ENCODE data around the gene DAPK3.
"Not testable (repeated sequence)": the region's sequence is repeated elsewhere in the genome, so short reads cannot be mapped to it uniquely, and the experiment has no call there.

Gene DAPK3

GRCh38 chr19:3970808-3971598, at the start of gene DAPK3:
DAPK3 (minus strand) TSS chr19:3971099; CDS start chr19:3969735, 1,364 bp downstream.
- peak; percentile 83 for DNase-seq

DNA sequence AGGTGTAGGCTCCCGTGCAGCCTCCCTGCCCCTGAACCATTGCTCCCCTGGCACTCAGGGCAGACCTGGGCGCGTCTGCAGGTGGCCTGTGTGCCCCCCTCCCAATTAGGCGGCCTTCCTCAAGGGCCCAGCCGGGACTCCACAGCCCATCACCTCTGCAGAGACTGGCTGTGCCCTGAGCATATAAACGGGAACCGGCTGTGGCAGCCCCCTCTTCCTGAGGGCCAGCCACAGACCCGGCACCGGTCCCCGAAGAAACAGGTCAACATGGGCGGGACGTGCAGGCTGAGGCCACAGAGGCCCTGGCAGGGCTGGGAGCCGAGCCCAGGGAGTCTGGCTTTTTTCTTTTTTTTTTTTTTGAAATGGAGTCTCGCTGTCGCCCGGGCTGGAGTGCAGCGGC, 48.7 kb upstream of the DAPK3 start:
- DNase-seq = no peak

DNA sequence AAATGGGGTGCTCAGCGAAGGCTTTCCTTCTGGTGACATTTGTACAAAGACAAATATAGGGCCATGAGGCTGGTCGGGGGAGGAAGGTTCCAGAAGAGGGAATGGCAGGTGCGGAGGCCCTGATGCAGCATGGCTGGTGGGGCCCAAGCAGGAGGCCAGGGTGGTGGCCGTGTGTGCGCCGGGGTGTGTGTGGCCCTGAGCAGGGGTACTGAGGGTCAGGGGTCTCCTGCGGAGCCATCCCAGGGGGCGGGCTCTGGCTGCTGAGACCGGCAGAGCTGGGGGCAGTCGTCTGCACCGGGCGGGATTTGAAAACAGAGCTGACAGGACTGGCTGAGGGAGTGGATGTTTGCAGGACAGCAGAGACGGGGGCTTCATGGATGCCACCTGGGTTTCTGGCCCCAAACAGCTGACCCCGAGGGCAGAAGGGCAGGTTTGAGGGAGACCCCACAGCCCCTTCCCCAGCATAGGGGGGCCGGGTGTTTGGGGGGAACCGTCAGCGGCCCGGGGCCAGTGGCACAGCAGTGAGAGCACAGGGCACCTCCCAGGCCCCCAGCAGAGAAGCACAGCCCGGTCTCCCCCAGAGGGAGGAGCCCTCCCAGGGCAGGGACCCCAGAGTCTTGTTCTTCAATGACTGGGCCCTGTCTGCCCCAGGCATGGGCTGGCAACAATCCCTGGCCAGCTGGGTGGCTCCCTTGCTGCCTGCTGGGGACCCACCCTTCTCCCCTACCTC, 48.0 kb upstream of the DAPK3 start:
- no peak for DNase-seq

GRCh38 chr19:4018140-4018613, 47.3 kb upstream of the DAPK3 start:
- no peak for DNase-seq

DNA sequence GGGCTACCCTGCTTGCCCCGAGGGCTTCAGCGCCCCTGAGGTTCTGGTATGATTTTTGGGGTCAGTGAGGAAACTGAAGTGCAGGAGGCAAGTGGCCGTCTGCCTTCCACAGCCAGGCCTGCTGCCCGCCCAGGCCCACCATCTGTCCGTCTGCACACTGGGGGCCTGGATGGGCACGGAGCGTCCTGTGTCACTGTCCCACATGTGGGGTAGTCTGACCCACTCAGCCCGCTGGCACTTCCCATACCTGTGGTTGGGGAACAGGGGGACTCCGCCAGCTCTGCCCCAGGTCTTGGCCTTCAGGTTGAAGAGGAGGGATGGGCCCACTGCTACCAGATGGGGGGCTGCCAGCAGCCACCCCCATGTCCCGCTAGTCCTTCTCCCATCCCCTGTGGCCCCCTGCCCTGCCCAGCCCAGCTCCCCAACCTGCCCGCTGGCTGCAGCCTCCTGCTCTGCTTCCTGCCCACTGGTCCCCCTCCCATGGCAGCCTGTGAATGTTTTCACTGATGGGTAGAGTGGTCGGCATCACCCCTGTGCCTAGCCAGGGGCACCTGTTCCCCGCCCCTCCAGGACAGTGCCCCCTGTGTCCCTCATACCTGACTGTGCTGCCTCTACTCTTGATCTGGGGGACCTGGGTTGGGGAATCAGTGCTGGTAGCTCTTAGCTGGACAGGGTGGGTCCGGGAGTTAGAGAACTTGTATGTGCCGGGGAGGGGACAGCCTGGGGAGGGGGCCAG, 46.2 kb upstream of the DAPK3 start:
- no peak for DNase-seq

DNA sequence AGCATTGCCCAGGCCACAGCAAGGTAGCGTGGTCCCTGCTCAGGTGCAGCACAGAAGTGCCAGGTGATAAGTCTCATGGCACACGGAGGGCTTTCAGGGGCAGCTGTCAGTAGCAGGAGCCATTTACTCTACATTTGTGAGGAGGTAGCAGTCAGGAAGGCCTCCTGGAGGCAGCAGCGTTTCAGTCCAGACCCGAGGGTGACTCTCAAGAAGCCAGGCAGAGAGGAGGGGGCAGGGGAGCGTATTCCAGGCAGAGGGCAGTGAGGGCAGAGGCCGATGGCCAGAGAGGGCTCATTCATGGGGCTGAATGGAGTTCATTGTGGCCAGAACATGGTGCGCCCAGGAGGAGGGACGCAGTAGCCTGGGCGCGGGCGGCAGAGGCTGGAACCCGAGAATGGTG, 45.6 kb upstream of the DAPK3 start:
- no peak for DNase-seq

DNA sequence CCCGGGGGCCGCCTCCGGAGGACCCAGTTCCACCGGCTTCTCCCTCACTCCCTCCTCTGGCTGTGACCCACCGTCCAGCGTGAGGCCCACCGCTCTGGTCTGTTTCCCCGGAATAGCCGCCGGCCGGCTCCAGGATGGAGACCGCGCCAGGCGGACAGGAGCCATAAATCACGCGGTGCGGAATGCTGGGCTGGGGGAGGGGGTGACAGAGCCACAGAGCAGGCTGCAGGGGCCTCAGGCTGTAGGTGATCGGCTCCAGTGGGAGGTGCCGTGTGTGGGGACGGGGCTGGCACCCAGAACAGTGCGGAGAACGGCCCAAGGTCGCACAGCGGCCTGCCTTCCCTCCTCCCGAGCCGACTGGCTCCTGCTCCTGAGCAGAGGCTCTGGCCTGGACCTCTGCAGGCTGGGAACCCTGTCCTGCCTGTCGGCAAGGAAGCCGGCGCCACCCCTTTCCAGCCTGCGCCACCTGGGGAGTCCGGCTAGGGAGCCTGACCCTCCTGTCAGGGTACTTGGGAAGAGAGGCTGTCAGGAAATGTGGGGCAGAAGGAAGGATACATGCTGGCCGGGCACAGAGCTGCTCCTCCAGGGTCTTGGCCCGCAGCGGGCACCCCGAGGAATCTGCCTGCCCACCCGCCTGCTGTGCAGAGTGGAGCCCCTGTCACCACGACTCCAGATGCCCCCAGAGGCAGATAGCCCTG, 45.0 kb upstream of the DAPK3 start:
- no peak for DNase-seq

DNA sequence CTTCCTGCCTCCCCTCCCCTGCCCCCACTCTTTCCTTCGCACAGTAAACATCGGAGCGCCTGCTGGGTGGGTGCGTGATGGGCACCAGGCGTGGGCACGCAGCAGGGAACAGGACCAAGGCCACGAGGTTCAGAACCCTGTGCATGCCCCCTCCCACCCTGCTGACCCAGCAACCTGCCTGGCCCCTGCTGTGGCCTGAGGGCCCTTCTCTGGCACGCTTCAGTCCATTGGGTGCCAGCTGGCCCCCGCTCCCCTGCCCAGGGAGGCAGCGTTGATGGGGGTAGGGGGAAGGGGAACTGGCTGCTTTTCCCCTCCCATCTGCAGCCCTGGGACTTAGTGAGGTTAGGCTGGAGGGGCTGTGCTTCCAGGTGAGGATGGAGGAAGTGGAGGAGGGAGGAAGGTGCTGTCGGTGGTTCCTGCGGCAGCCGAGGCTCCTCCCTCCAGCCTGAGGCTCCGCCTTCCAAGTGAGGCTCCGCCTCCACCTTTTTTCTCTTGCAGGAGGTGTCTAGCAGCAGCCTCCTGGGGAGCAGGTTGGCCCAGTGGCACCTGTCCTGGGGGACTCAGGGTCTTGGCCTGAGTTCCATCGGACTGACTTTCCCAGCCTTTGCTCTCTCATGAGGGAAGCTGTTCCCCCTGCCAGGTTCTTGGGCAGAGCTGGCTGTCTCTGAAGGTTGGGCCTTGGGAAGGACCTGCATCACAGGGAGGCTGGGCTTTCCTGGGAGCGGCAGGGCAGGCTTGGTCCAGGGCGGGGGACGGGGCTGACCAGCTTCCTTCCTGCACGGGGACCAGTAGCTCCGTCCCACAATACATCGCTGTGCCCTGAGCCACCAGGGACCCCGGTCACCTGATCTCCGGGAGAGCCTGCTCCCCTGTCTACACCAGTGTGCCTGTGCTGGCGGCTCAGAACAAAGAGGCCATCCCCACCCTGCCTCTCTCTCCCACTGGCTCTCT, 43.9 kb upstream of the DAPK3 start:
- DNase-seq = no peak

- no peak for DNase-seq
Observed at GRCh38 chr19:4013886-4014540, 43.1 kb upstream of the DAPK3 start.

GRCh38 chr19:4012975-4013634, 42.2 kb upstream of the DAPK3 start:
- DNase-seq = no peak

DNA sequence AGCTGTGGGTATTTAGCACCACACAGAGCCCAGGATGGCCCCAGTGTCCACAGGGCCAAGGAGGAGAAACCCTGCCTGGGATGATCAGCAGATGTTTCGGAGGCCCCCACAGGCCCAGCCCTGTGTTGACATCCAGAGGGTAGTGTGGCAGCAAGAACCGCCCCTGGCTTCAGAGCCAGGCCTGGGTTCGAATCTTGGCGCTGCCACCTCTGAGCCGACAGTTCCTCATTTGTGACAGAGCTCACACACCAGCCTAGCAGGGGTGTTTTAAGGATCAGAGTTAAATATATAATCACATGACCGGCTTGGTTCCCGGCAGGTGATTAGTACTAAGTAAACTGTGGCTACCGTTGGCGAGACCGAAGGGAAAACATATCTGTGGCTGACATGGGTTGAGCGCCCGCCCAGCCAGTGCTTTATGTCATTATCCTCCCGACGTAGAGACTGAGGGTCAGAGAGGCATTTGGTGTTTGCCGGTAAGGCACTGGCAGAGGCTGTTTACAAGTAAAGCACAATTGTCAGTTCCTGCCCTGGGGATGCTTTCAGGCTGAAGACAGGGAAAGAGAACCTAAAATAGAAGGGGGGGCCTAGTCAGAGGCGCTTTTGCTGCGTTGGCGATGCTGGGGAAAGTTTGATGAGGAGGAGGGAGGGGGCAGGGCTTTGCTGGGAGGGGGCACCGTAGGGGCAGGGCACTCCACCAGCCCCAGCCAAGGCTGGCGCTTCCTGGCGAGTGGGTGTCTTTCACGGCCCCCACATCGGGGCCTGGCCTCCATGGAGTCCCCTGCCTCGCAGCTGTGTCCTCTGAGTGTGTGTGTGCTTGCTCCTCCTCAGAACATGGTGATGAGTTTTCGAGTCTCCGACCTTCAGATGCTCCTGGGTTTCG, 41.4 kb upstream of the DAPK3 start:
- DNase-seq = peak; percentile 8

DNA sequence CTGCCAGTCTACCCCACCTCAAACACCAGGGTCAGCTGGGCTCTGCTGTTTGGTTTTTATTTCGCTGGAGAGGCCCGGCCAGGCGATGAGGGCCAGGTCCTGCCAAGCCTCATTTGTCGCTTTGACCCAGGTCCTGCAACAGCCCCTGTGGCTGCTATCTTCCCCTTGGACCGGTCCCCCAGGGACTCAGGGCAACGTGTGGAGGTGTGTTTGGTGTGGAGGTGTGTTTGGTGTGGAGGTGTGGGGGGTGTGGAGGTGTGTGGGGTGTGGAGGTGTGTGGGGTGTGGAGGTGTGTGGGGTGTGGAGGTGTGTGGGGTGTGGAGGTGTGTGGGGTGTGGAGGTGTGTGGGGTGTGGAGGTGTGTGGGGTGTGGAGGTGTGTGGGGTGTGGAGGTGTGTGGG, 40.5 kb upstream of the DAPK3 start:
- not testable (repeated sequence) for DNase-seq

GRCh38 chr19:4010808-4011110, 39.9 kb upstream of the DAPK3 start:
- no peak for DNase-seq

DNA sequence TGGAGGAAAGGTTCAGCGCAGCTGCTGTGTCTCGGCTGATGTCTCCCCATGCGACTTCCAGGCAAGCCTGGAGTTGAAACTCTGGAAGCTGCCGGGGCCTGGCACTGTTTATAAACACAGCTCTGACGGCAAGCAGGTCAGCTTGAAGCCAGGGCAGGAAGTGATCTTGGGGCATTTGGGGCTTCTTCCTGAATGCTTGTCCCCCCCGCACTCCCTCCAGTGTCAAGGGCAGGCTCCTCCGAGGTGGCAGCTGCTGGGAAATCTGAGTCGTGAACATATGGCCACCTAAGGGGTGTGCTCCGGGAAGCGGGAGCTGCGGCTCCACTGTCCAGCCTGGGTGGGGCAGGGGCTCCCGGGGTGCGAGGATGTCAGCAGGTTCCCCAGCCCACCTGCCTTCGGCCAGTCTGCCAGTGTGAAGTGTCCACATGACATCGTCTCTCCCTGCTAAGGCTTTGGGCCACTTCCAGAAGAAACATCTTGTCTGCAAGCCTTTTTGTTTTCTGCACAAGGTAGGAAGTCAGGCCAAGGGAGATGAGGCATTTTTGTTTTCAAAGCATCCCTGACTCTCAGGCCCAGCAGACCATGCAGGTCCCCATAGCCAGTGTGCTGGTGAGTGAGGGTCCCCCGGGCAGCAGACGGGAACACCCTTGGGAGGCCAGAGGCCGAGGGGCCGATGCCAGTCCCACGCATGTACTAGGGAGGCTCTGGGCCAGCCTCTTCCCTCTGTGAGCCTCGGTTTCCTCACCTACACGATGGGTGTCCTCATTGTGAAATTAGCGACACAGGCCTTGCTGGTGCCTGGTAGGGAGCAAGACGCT, 39.3 kb upstream of the DAPK3 start:
- no peak for DNase-seq

DNA sequence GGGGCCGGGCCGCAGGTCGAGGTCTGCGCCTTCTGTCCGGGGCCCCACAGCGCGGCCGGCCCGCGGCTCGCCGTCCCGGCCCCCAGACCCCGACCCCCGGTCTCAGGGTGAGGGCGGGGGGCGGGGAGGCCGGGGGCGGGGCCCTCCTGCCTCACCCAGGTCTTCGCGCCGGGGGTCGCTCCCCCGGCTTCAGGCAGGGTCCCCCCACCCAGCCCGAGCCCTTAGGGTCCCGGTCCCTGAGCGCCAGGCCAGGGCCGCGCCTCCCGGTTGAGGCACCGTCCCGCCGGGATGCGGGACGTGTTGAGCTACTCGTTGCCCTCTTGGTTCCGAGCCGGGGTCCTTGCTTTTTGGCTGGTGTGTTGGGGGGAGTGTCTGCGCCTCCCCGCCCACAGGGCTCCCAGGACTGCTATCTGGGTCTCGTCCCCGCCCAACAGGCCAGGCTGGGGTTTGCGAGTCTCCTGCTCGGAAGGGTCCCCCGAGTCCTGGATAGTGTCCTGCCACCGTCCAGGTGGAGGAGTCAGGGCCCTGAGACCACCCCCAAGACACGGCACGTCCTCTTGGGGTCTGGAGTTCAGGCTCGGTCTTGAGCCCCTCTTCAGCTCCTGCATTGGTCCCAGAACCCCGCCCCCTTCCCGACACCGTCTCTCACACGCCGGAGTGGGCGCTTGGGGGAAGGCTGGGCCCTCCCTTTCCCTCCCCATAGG, 37.1 kb upstream of the DAPK3 start:
- no peak for DNase-seq

- DNase-seq = peak; percentile 65
Observed at GRCh38 chr19:4007021-4007835, 36.3 kb upstream of the DAPK3 start, which contains the start of gene PIAS4. PIAS4 (plus strand) TSS chr19:4007736; CDS start chr19:4007761, 25 bp downstream.

DNA sequence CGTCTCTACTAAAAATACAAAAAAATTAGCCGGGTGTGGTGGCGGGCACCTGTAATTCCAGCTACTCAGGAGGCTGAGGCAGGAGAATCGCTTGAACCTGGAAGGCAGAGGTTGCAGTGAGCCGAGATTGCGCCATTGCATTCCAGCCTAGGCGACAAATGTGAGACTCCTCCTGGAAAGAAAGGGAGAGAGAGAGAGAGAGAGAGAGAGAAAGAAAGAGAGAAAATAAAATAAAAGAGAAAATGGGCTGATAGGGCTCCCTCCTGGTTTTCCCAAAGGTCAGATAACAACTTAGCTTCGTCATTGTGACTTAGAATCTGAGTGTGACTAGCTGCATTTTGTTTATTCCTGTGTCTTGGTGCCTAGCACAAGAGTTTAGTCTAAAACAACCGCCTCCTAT, 34.5 kb upstream of the DAPK3 start:
- DNase-seq = not testable (repeated sequence)
